H9 (cell line): ENCODE measurements around the gene ESPNL. TPM values are rescaled to one million over a fixed set of nuclear protein-coding genes. Genes with fewer than 3 reads are reported as not detected.
A peak's percentile ranks its signal among the peaks of the same experiment; 100 is the strongest.

ENCODE experiments used
- DNase-seq: peaks from one replicate; pipeline ENCODE4 v3.0.0-alpha.2; 2017
- H2AFZ ChIP-seq: one replicate; pipeline ENCODE4 v1.6.1; 2013; ENCODE audit warnings: mild to moderate bottlenecking, low read length, control low read depth, moderate library complexity
- H2AK5ac ChIP-seq: 2 replicates; pipeline ENCODE4 v1.6.1; 2013; ENCODE audit warnings: low read length, control low read depth, mixed read lengths; ENCODE audit not compliant: insufficient read length
- H2BK120ac ChIP-seq: one replicate; pipeline ENCODE4 v1.6.1; 2013; ENCODE audit warnings: low read depth, mild to moderate bottlenecking, low read length, control low read depth, inconsistent platforms; ENCODE audit not compliant: poor library complexity, severe bottlenecking
- H2BK12ac ChIP-seq: 2 replicates; pipeline ENCODE4 v1.6.1; 2013; ENCODE audit warnings: low read length, control low read depth, mixed read lengths, low read depth; ENCODE audit not compliant: insufficient read length
- H2BK15ac ChIP-seq: 2 replicates; pipeline ENCODE4 v1.6.1; 2013; ENCODE audit warnings: low read depth, low read length, control low read depth
- H2BK20ac ChIP-seq: one replicate; pipeline ENCODE4 v1.6.1; 2013; ENCODE audit warnings: low read depth, mild to moderate bottlenecking, low read length, control low read depth, inconsistent platforms; ENCODE audit not compliant: poor library complexity, severe bottlenecking
- H2BK5ac ChIP-seq: 2 replicates; pipeline ENCODE4 v1.6.1; 2013; ENCODE audit warnings: low read length, control low read depth, mixed read lengths; ENCODE audit not compliant: insufficient read length
- H3K14ac ChIP-seq: 2 replicates; pipeline ENCODE4 v1.6.1; 2013; ENCODE audit warnings: low read length, control low read depth; ENCODE audit not compliant: insufficient read depth
- H3K18ac ChIP-seq: 2 replicates; pipeline ENCODE4 v1.6.1; 2013; ENCODE audit warnings: low read depth, mild to moderate bottlenecking, mixed read lengths, low read length, control low read depth; ENCODE audit not compliant: insufficient read length
- H3K23ac ChIP-seq: 2 replicates; pipeline ENCODE4 v1.6.1; 2013; ENCODE audit warnings: low read length, control low read depth, mixed read lengths, low read depth; ENCODE audit not compliant: insufficient read length
- H3K23me2 ChIP-seq: 2 replicates; pipeline ENCODE4 v1.6.1; 2013; ENCODE audit warnings: low read depth, mild to moderate bottlenecking, mixed read lengths, low read length, control low read depth; ENCODE audit not compliant: insufficient read length, poor library complexity, severe bottlenecking
- H3K27ac ChIP-seq: 2 replicates; pipeline ENCODE4 v1.5.1; 2013; ENCODE audit warnings: low read length, control low read depth, mixed read lengths, low read depth; ENCODE audit not compliant: insufficient read length
- H3K27me3 ChIP-seq: 2 replicates; pipeline ENCODE4 v1.6.1; 2013; ENCODE audit warnings: low read length, control low read depth, inconsistent platforms; ENCODE audit not compliant: insufficient read depth
- H3K4ac ChIP-seq: 2 replicates; pipeline ENCODE4 v1.6.1; 2013; ENCODE audit warnings: low read depth, mild to moderate bottlenecking, control low read depth, inconsistent platforms, low read length, moderate library complexity
- H3K4me1 ChIP-seq: 2 replicates; pipeline ENCODE4 v1.6.1; 2013; ENCODE audit warnings: low read length, control low read depth, inconsistent platforms; ENCODE audit not compliant: insufficient read depth
- H3K4me2 ChIP-seq: 2 replicates; pipeline ENCODE4 v1.6.1; 2013; ENCODE audit warnings: low read length, control low read depth, mixed read lengths; ENCODE audit not compliant: insufficient read length, insufficient read depth
- H3K56ac ChIP-seq: 2 replicates; pipeline ENCODE4 v1.6.1; 2013; ENCODE audit warnings: low read depth, mild to moderate bottlenecking, mixed read lengths, low read length, control low read depth; ENCODE audit not compliant: insufficient read length
- H3K79me1 ChIP-seq: 2 replicates; pipeline ENCODE4 v1.6.1; 2013; ENCODE audit warnings: low read depth, mild to moderate bottlenecking, moderate library complexity, low read length, control low read depth, inconsistent platforms; ENCODE audit not compliant: insufficient read depth, poor library complexity, severe bottlenecking
- H3K79me2 ChIP-seq: 2 replicates; pipeline ENCODE4 v1.6.1; 2013; ENCODE audit warnings: low read length, control low read depth, inconsistent platforms; ENCODE audit not compliant: insufficient read depth
- H3K9ac ChIP-seq: 2 replicates; pipeline ENCODE4 v1.6.1; 2013; ENCODE audit warnings: low read length, control low read depth, mixed read lengths; ENCODE audit not compliant: insufficient read length; ENCODE audit errors: extremely low read depth
- H3K9me3 ChIP-seq: one replicate; pipeline ENCODE4 v1.6.1; 2013; ENCODE audit warnings: low read depth, low read length, inconsistent platforms; ENCODE audit not compliant: control insufficient read depth
- H3T11ph ChIP-seq: one replicate; pipeline ENCODE4 v1.6.1; 2013; ENCODE audit warnings: mild to moderate bottlenecking, low read length, control low read depth, inconsistent platforms
- H4K20me1 ChIP-seq: one replicate; pipeline ENCODE4 v1.6.1; 2013; ENCODE audit not compliant: control insufficient read depth, insufficient read length, insufficient read depth
- H4K5ac ChIP-seq: 2 replicates; pipeline ENCODE4 v1.6.1; 2013; ENCODE audit warnings: low read depth, mild to moderate bottlenecking, mixed read lengths, low read length, control low read depth; ENCODE audit not compliant: insufficient read length
- H4K8ac ChIP-seq: replicated peaks from 2 replicates; pipeline ENCODE4 v1.6.1; 2013; ENCODE audit warnings: low read length, control low read depth, mixed read lengths, low read depth; ENCODE audit not compliant: insufficient read length
- H4K91ac ChIP-seq: 2 replicates; pipeline ENCODE4 v1.6.1; 2013; ENCODE audit warnings: low read depth, mild to moderate bottlenecking, moderate library complexity, mixed read lengths, low read length, control low read depth; ENCODE audit not compliant: insufficient read length
- H3K27ac Mint-ChIP-seq, 3 experiments: 2 replicates in 2 of 3; 3 replicates in 1 of 3; pipeline ENCODE4 v1.8.0; 2020 to 2021; ENCODE audit warnings: mixed read lengths in 3 of 3, mild to moderate bottlenecking in 1 of 3, moderate library complexity in 1 of 3
- H3K27me3 Mint-ChIP-seq: 2 replicates; pipeline ENCODE4 v1.8.0; 2021; ENCODE audit warnings: low read depth, mild to moderate bottlenecking, moderate library complexity, mixed read lengths
- H3K36me3 Mint-ChIP-seq, 3 experiments: 2 replicates in 2 of 3; 3 replicates in 1 of 3; pipeline ENCODE4 v1.8.0; 2020 to 2021; ENCODE audit warnings: low read depth in 3 of 3, mixed read lengths in 3 of 3; ENCODE audit not compliant: insufficient read depth in 1 of 3
- H3K4me1 Mint-ChIP-seq, 2 experiments: 2 replicates each; pipeline ENCODE4 v1.8.0; 2020; ENCODE audit warnings: mixed read lengths in 2 of 2
- H3K4me3 Mint-ChIP-seq, 2 experiments: 2 replicates in 1 of 2; 3 replicates in 1 of 2; pipeline ENCODE4 v1.8.0; 2020 to 2021; ENCODE audit warnings: mild to moderate bottlenecking in 2 of 2, mixed read lengths in 2 of 2, moderate library complexity in 1 of 2
- H3K9me3 Mint-ChIP-seq, 2 experiments: 2 replicates in 1 of 2; 3 replicates in 1 of 2; pipeline ENCODE4 v1.8.0; 2020; ENCODE audit warnings: mild to moderate bottlenecking in 2 of 2, mixed read lengths in 2 of 2, moderate library complexity in 1 of 2
- WGBS: extraction: QIAGEN DNeasy Blood & Tissue Kit; methylation state at CpG from one replicate; pipeline ENCODE4 v1.1.7; 2013; ENCODE audit warnings: missing lambda C conversion rate, low lambda C conversion rate, mixed read lengths; ENCODE audit not compliant: insufficient read length; ENCODE audit errors: extremely low coverage; 5-methylcytosine and 5-hydroxymethylcytosine counted together
- total RNA-seq: library from RNA; stranded (reverse); gene quantifications from 2 replicates; pipeline ENCODE4 v1.2.1, GENCODE V29; 2021
- TF ChIP-seq, protein P1 (sequence below): fragments of 200-600 bp; sonication (generic); conservative IDR thresholded peaks from 3 replicates; pipeline ENCODE4 v1.8.0; 2021; ENCODE audit warnings: antibody characterized with exemption, mild to moderate bottlenecking

The ESPNL gene
- total RNA-seq, 1 experiment from 2014 or later: 0.17 TPM

DNA sequence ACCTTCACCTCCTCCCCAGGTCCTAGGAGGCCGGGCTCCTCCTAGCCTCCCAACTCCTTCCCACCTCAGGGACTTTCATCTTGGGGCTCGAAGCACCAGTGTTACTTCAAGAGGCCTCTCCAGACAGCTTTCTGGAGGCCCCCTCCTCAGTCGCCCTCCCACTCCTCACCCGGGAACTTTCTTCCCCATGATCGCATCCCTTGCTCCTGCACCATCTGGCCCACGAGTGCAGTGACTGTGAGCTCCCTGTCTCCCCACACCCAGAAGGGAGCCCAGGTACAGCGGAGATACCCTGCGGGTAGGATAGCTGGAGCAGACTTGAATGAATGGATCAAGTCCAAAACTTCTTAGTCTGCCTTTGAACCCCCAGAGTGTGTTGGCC is 64.8 kb downstream of the ESPNL start:
- H3K4me3 Mint-ChIP-seq: peak overlapping the region; percentile 47 to 66; a peak in 3 of 5 replicates
- Histone ChIP-seq H3K9me3 (no peaks in the 10 kb centered on the region), H3K56ac (no peak overlapping the region), H3K23ac (no peak overlapping the region), H3K4me2 (no peak overlapping the region), H3K9ac (no peak overlapping the region), H2BK20ac (no peak overlapping the region), H3K4me1 (no peaks in the 10 kb centered on the region), H3K14ac (no peak overlapping the region), H3K18ac (no peak overlapping the region), H2BK5ac (no peak overlapping the region), H4K91ac (no peak overlapping the region), H3K27me3 (peaks cover 15% of the 10 kb centered on the region; the same call in 1 of the 2 replicates), H4K5ac (no peak overlapping the region), H3K79me2 (no peaks in the 10 kb centered on the region), H3K79me1 (no peaks in the 10 kb centered on the region), H2BK120ac (no peak overlapping the region), H3K23me2 (no peaks in the 10 kb centered on the region), H4K20me1 (no peaks in the 10 kb centered on the region), H2BK15ac (no peak overlapping the region), H3T11ph (no peak overlapping the region), H4K8ac (no peak overlapping the region), H3K27ac (no peak overlapping the region), H2BK12ac (no peak overlapping the region), H3K4ac (no peak overlapping the region), H2AK5ac (no peak overlapping the region), H2AFZ (no peak overlapping the region)
- H3K27ac Mint-ChIP-seq: no peak overlapping the region
- TF ChIP-seq, protein P1, sequence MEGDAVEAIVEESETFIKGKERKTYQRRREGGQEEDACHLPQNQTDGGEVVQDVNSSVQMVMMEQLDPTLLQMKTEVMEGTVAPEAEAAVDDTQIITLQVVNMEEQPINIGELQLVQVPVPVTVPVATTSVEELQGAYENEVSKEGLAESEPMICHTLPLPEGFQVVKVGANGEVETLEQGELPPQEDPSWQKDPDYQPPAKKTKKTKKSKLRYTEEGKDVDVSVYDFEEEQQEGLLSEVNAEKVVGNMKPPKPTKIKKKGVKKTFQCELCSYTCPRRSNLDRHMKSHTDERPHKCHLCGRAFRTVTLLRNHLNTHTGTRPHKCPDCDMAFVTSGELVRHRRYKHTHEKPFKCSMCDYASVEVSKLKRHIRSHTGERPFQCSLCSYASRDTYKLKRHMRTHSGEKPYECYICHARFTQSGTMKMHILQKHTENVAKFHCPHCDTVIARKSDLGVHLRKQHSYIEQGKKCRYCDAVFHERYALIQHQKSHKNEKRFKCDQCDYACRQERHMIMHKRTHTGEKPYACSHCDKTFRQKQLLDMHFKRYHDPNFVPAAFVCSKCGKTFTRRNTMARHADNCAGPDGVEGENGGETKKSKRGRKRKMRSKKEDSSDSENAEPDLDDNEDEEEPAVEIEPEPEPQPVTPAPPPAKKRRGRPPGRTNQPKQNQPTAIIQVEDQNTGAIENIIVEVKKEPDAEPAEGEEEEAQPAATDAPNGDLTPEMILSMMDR: no peak
- peaks cover 1 to 12% (median 3%) of the 10 kb centered on the region in 3 experiments; a peak in 5 of 7 replicates for H3K36me3 Mint-ChIP-seq
- H3K27me3 Mint-ChIP-seq: peaks cover 54% of the 10 kb centered on the region
- no CpG with 5 or more reads among the region's 8 CpGs for WGBS
- peaks cover 5 to 6% of the 10 kb centered on the region in 2 experiments for H3K4me1 Mint-ChIP-seq
- H3K9me3 Mint-ChIP-seq: peaks cover 0 to 4% of the 10 kb centered on the region in 2 experiments; a peak in 1 of 5 replicates
- DNase-seq: no peak
